22Rv1 (cell line): ENCODE data around the gene SEMA7A.
"Not testable (repeated sequence)": the region's sequence is repeated elsewhere in the genome, so short reads cannot be mapped to it uniquely, and the experiment has no call there.

Experiments
- H3K27ac ChIP-seq: fragments of 450-650 bp; 2 replicates; pipeline ENCODE4 v1.5.1; 2017
- ZFX ChIP-seq: fragments of 450-650 bp; IDR thresholded peaks from 2 replicates; pipeline ENCODE4 v1.6.1; 2017; ENCODE audit warnings: antibody characterized with exemption, borderline replicate concordance
- TF ChIP-seq, protein P1 (sequence below): fragments of 450-650 bp; IDR thresholded peaks from 2 replicates; pipeline ENCODE4 v1.5.1; 2017; ENCODE audit warnings: mild to moderate bottlenecking

SEMA7A gene

DNA sequence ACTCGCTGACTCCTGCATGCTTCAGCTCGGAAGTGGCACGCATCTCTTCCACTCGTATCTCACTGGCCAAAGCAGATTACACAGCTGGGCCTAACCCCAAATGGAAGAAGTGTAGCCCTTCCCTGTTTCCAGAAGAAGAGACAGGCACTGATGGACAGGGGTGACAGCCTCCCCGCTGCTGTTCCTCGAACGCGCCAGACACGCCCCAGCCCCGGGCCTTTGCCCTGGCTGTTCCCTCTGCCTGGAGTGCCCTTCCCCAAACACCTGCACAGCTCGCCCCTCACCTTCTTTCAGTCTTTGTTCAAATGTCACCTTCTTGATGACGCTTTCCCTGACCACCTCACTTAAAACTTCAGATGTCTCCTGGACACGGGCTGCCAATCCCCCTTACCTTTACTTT lies 40.3 kb downstream of the SEMA7A start:
- H3K27ac ChIP-seq: no peak overlapping the region
- TF ChIP-seq ZFX: no peak
- TF ChIP-seq, protein P1, sequence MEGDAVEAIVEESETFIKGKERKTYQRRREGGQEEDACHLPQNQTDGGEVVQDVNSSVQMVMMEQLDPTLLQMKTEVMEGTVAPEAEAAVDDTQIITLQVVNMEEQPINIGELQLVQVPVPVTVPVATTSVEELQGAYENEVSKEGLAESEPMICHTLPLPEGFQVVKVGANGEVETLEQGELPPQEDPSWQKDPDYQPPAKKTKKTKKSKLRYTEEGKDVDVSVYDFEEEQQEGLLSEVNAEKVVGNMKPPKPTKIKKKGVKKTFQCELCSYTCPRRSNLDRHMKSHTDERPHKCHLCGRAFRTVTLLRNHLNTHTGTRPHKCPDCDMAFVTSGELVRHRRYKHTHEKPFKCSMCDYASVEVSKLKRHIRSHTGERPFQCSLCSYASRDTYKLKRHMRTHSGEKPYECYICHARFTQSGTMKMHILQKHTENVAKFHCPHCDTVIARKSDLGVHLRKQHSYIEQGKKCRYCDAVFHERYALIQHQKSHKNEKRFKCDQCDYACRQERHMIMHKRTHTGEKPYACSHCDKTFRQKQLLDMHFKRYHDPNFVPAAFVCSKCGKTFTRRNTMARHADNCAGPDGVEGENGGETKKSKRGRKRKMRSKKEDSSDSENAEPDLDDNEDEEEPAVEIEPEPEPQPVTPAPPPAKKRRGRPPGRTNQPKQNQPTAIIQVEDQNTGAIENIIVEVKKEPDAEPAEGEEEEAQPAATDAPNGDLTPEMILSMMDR: no peak

DNA sequence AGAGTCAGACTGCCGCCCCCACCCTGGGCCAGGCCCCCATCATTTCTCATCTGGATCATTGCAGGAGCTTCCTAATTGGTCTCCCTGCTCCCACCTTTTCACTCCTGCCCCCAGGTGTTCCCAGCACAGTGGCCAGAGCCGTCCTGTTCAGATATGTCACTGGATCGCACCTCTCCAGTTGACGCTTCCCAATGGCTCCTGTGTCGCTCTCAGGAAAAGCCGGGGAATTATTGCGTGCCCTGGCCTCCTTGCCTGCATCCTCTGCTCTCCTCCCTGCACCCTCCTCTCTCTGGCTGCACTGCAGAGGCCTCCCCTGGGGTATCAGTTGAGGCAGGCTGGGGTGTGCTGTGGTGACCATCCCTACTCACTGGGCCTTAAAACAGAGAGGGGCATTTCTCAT lies 40.9 kb downstream of the SEMA7A start:
- H3K27ac ChIP-seq: no peak overlapping the region
- TF ChIP-seq, protein P1: no peak
- TF ChIP-seq ZFX: no peak

DNA sequence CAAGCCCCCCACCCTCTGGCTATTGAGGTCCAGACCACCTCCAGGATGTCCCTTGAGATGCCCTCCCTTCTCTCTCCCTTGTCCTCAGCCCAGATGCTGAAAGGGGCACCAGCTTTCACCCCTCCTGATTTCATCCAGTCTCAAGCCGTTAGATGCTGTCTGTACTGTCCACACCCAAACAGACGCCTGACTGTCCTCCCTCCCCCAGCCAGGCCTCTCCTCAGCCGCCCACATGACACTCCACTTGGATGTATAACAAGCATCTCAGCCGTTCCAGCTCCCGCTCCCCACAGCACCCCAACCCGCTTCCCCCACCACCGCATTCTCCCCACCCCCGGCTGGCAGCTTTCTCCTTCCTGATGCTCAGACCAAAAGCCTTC lies 41.3 kb downstream of the SEMA7A start:
- H3K27ac ChIP-seq: no peak overlapping the region
- TF ChIP-seq, protein P1: no peak
- no peak for TF ChIP-seq ZFX

DNA sequence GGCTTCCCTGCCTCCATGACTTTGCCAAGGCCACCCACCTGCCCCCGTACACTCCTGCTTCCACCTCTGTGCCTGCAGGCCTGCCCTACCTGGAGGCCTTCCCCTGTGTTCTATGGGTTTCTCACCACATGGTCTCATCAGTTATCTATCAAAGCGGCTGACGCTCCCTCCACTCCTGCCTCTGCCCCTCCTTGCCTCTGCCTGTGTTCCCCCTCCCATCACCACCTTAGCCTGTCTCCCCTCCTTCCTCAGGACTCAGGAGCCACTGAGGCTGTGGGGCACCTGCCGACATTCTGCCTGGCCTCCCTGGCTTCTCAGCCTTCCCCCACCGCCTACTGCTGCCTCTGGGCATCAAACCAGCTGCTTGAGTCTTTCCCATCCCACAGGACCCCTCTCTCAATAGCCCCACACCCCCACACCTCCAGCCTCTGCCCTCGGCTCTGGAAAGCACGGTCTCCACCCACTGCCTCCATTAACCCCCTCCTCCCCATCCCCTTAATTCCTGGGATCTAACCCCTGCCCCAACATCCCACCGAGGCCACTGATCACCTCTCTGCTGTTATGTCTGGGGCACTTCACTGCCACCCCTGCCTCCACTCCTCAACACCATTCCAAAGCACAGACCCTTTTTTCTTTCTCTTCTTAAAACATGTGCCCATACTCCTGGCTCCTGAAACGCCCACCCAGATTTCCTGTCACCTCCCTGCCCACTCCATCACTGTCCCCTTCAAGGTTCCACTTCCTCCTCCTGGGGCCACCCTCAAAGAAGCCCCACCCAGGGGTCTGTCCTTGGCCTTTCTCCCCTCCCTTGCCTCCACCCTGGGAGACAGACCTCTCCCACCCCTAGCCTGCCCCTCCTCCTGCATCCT lies 41.9 kb downstream of the SEMA7A start:
- TF ChIP-seq, protein P1: no peak
- H3K27ac ChIP-seq: no peak overlapping the region

DNA sequence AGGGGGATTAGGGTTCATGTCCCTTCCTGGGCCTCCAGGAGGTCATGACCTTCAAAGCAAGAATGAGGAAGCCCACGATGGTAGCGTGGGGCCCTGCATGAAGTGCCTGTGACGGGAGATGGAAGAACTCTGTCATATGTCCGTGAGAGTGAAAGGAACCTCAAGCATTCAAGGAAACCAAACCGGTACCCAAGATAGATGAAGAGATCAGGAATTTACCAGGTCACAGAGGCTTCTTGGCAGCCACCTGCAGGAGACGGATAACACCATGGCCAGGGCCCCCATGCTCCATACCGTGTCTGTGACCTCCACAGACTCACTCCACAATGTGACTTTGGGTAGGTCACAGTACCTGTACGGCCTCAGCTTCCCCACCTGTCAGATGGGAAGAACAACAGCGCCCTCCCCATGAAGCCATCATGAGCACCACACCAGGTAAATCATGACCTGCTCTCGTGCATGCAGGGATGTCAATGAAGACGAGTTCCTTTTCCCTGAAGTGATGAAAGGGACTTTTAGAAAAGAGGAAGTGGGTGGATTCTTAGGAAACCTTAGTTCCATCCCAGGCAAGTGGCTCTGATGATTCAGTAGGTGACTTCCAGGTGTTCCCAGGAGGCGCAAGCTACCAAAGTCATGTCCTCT lies 43.0 kb downstream of the SEMA7A start:
- TF ChIP-seq ZFX: no peak
- TF ChIP-seq, protein P1: no peak

DNA sequence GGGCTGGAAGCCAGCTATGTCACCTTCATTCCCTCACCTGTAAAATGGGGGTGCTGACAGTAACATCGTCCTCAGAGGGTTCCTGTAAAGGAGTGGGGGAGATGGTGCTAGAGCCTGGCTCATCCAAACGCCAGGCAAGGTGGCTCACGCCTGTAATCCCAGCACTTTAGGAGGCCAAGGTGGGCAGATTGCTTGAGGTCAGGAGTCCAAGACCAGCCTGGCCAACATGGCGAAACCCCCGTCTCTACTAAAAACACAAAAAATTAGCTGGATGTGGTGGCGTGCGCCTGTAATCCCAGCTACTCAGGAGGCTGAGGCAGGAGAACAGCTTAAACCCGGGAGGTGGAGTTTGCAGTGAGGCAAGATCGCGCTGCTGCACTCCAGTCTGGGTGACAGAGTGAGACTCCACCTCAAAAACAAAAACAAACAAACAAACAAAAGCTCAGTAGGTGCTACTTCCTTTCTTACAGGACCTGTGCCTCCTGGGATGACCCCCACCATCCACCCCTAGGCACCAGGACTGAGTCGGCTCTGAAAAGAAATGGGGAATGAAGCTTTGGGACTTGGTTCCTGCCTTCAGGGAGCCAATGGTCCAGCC lies 43.6 kb downstream of the SEMA7A start:
- H3K27ac ChIP-seq: not testable (repeated sequence)

More for the DNA sequence above, 43.0 kb downstream of the SEMA7A start:
- H3K27ac ChIP-seq: no peak overlapping the region

DNA sequence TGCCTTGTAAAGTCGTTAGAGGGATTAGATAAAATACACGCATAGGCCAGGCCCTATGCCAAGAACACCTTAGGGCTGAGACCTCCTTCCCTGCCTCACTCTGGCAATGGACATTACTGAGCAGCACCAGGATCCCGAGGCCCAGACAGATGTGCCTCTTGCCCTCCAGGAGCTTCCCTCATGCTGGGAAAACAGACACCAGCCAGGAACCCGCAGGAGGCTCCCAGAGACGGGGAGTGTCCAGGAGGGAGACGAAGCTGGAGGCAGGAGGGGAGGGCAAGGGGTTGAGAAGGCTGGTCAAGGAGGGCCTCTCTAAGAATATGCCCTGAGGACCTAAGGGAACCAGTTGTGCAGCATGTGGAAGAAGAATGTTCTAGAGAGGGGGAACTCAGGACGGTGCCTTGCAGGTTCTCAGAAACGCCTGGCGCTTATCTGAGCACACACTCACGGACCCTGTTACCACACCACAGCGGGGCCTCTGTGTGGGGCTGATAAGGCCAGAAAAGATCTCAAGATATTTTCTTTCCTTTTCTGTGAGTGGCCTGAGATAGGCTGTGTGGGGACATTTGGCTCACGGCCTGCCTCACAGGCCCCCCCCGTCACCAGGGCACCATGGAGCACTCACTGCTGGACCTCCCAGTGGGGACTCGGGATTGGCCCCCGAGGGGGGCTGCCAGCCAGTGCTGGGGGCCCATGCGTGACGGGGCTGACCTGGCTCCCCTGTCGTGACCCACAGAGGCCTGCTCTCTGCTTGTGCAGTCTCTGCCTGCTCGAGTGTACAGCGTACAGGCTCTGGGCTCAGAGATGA lies 44.3 kb downstream of the SEMA7A start:
- no peak for TF ChIP-seq ZFX
- TF ChIP-seq, protein P1: no peak
- no peak overlapping the region for H3K27ac ChIP-seq
